A549 (cell line): ENCODE results near the gene LHX5. TPM values are rescaled to one million over a fixed set of nuclear protein-coding genes. Genes with fewer than 3 reads are reported as not detected.
A peak's percentile ranks its signal among the peaks of the same experiment; 100 is the strongest.

Experiments
- ATAC-seq, 2 experiments: fragments of 200-7000 bp in 1 of 2; fragments of >200 bp in 1 of 2; cut with Nextera tagmentation in 1 of 2; cut with Tn5 transposase in 1 of 2; 3 replicates each; pipeline versions ENCODE4 v1.8.0 to v1.9.1; 2018 to 2020; ENCODE audit warnings: mild to moderate bottlenecking in 1 of 2, moderate library complexity in 1 of 2
- CTCF ChIA-PET: fragments of 300-600 bp; sonication (Branson Sonifier 250); formaldehyde crosslinking; extraction: SDS; loops from one replicate; lab custom pipeline; 2021; ENCODE audit warnings: antibody characterized with exemption, inconsistent platforms; lab: Yijun Ruan, JAX
- POLR2A ChIA-PET: fragments of 350-600 bp; formaldehyde crosslinking; extraction: SDS; loops from one replicate; lab custom pipeline; 2021; ENCODE audit warnings: antibody characterized with exemption, inconsistent platforms; lab: Yijun Ruan, JAX
- DNase-seq, 2 experiments: peaks; one replicate each; pipeline versions ENCODE4 v3.0.0 to v3.0.0-alpha.2; 2011 to 2016; ENCODE audit warnings: low read depth in 1 of 2, low spot score in 1 of 2
- FAIRE-seq: peaks from 2 replicates; lab custom pipeline; 2011; peaks lifted over from hg19 to GRCh38; lab: Jason Lieb, UNC
- H3K27ac ChIP-seq, 2 experiments: fragments of >200 bp; sonication (Bioruptor Twin); formaldehyde crosslinking; 3 replicates each; pipeline ENCODE4 v1.5.1; 2016 to 2017
- H3K4me1 ChIP-seq: fragments of >200 bp; sonication (Bioruptor Twin); formaldehyde crosslinking; 3 replicates; pipeline ENCODE4 v1.6.1; 2016
- H3K4me2 ChIP-seq: fragments of >200 bp; sonication (Bioruptor Twin); formaldehyde crosslinking; 3 replicates; pipeline ENCODE4 v1.6.1; 2016
- H3K4me3 ChIP-seq: fragments of >200 bp; sonication (Bioruptor Twin); formaldehyde crosslinking; 3 replicates; pipeline ENCODE4 v1.5.1; 2016
- H3K9me3 ChIP-seq: fragments of >200 bp; sonication (Bioruptor Twin); formaldehyde crosslinking; 3 replicates; pipeline ENCODE4 v1.6.1; 2016
- CHD2 ChIP-seq: fragments of 150-350 bp; IDR thresholded peaks from 2 replicates; pipeline ENCODE4 v1.6.1; 2014; ENCODE audit warnings: low read length; ENCODE audit not compliant: partially characterized antibody
- CHD4 ChIP-seq: fragments of 200-600 bp; sonication (generic); IDR thresholded peaks from 2 replicates; pipeline ENCODE4 v1.6.1; 2016; ENCODE audit warnings: antibody characterized with exemption, mild to moderate bottlenecking, borderline replicate concordance
- FOSL2 ChIP-seq, 2 experiments: fragments of 450-650 bp in 1 of 2; fragments of >200 bp in 1 of 2; sonication (Bioruptor Twin) in 1 of 2; formaldehyde crosslinking; IDR thresholded peaks; 2 replicates each; pipeline versions ENCODE4 v1.5.0 to v1.6.1; 2016 to 2020; ENCODE audit warnings: mild to moderate bottlenecking in 1 of 2, moderate library complexity in 1 of 2
- HES2 ChIP-seq: fragments of >200 bp; sonication (Bioruptor Twin); formaldehyde crosslinking; IDR thresholded peaks from 2 replicates; pipeline ENCODE4 v1.6.1; 2016
- HMGXB4 ChIP-seq: fragments of 250-450 bp; sonication (Bioruptor Pico); IDR thresholded peaks from 2 replicates; pipeline ENCODE4 v1.5.0; 2021; ENCODE audit warnings: mild to moderate bottlenecking, moderate library complexity, borderline replicate concordance
- HOXB5 ChIP-seq: fragments of 250-450 bp; sonication (Bioruptor Pico); IDR thresholded peaks from 2 replicates; pipeline ENCODE4 v1.5.0; 2020; ENCODE audit warnings: mild to moderate bottlenecking, moderate library complexity
- JUN ChIP-seq, 2 experiments: fragments of >200 bp; sonication (Bioruptor Twin); formaldehyde crosslinking; IDR thresholded peaks; 2 replicates in 1 of 2; 3 replicates in 1 of 2; pipeline ENCODE4 v1.6.1; 2016 to 2017
- KDM1A ChIP-seq: fragments of 200-600 bp; sonication (generic); IDR thresholded peaks from 2 replicates; pipeline ENCODE4 v1.6.1; 2016; ENCODE audit warnings: low read depth, mild to moderate bottlenecking
- NR3C1 ChIP-seq: fragments of >200 bp; sonication (Bioruptor Twin); formaldehyde crosslinking; IDR thresholded peaks from 3 replicates; pipeline ENCODE4 v1.6.1; 2017
- RAD21 ChIP-seq, 2 experiments: fragments of >200 bp in 1 of 2; sonication (Bioruptor Twin) in 1 of 2; formaldehyde crosslinking in 1 of 2; IDR thresholded peaks in 1 of 2; conservative IDR thresholded peaks in 1 of 2; 2 replicates in 1 of 2; 3 replicates in 1 of 2; pipeline ENCODE4 v1.6.1; 2012 to 2018; ENCODE audit warnings: inconsistent platforms in 1 of 2
- REST ChIP-seq: fragments of 200-600 bp; sonication (generic); IDR thresholded peaks from 2 replicates; pipeline ENCODE4 v1.6.1; 2016; ENCODE audit warnings: antibody characterized with exemption, mild to moderate bottlenecking, moderate library complexity
- RFX5 ChIP-seq: fragments of 450-650 bp; IDR thresholded peaks from 2 replicates; pipeline ENCODE4 v1.7.1; 2014; ENCODE audit warnings: antibody characterized with exemption, mild to moderate bottlenecking, moderate library complexity
- ZSCAN20 ChIP-seq: fragments of 250-450 bp; sonication (Bioruptor Pico); IDR thresholded peaks from 2 replicates; pipeline ENCODE4 v1.8.0; 2022; ENCODE audit warnings: mild to moderate bottlenecking, moderate library complexity
- WGBS: methylation state at CpG from one replicate; pipeline ENCODE4 v1.1.6; 2017; ENCODE audit errors: missing lambda C conversion rate; 5-methylcytosine and 5-hydroxymethylcytosine counted together
- polyA plus RNA-seq, 4 experiments: library from polyadenylated mRNA; depleted of rRNA in 3 of 4; stranded (reverse); fragments of >200 nt; fragmentation: RNase III in 1 of 4; extraction: RNeasy Plus Mini Kit Qiagen cat#74134 plus additional on column Dnase treatment in 1 of 4; gene quantifications; 2 replicates in 3 of 4; 3 replicates in 1 of 4; pipeline ENCODE4 v1.2.3, GENCODE V29; 2011 to 2017
- TF ChIP-seq, protein P1 (sequence below): fragments of 450-650 bp; IDR thresholded peaks from 2 replicates; pipeline ENCODE4 v1.6.1; 2014; ENCODE audit warnings: antibody characterized with exemption

Gene LHX5
- polyA plus RNA-seq, 2 of the 4 experiments (the other 2 are of a cell fraction), result not detected

GRCh38 chr12:113438523-113439300, 33.0 kb downstream of the LHX5 start:
- no peak for TF ChIP-seq RFX5
- no peak for TF ChIP-seq JUN (IDR thresholded peaks at IDR 0.05)
- TF ChIP-seq RAD21 (conservative IDR thresholded peaks at IDR 0.05 in 1 of 2, IDR thresholded peaks at IDR 0.05 in 1 of 2), result no peak
- TF ChIP-seq HMGXB4, result no peak
- no peak for TF ChIP-seq HOXB5 (CRISPR knock-in tag)
- no peak for TF ChIP-seq REST
- TF ChIP-seq, all 56 proteins: peak for 0
- CTCF ChIA-PET, result interaction anchor here (0.9 to 1.1 kb wide), 2 partner anchors 10 to 14 kb away, joined by 3 to 5 read pairs; no protein-coding TSS in a partner anchor
- Histone ChIP-seq H3K4me2 (no peak overlapping the region), H3K4me3 (no peak overlapping the region), H3K4me1 (no peaks in the 10 kb centered on the region), H3K27ac (no peak overlapping the region), H3K9me3 (no peaks in the 10 kb centered on the region)
- WGBS, result 39% methylated on average over 4 of the region's 4 CpGs
- POLR2A ChIA-PET, result no interaction called here
- DNase-seq (no peak), ATAC-seq (no peak), FAIRE-seq (peak; percentile 77)

DNA sequence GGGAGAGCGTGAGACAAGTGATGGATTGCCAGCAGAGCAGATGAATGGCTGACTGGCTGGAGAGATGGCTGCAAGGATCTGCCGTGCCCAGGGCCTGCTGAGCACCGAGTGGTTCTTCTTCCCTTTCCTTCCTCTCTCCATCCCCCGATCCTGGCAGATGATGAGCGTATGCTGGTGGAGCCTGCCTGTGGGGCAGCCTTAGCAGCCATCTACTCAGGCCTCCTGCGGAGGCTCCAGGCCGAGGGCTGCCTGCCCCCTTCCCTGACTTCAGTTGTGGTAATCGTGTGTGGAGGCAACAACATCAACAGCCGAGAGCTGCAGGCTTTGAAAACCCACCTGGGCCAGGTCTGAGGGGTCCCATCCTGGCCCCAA, 34.0 kb downstream of the LHX5 start:
- TF ChIP-seq REST (no peak), HES2 (no peak), RFX5 (no peak), NR3C1 (no peak), CHD2 (no peak), CHD4 (no peak), ZSCAN20 (no peak), FOSL2 (IDR thresholded peaks at IDR 0.05) (no peak), FOSL2 (CRISPR knock-in tag; IDR thresholded peaks at IDR 0.05) (no peak), KDM1A (no peak)
- TF ChIP-seq, protein P1, sequence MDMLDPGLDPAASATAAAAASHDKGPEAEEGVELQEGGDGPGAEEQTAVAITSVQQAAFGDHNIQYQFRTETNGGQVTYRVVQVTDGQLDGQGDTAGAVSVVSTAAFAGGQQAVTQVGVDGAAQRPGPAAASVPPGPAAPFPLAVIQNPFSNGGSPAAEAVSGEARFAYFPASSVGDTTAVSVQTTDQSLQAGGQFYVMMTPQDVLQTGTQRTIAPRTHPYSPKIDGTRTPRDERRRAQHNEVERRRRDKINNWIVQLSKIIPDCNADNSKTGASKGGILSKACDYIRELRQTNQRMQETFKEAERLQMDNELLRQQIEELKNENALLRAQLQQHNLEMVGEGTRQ, result no peak
- Histone ChIP-seq H3K9me3 (no peaks in the 10 kb centered on the region), H3K4me1 (no peaks in the 10 kb centered on the region), H3K4me3 (no peak overlapping the region), H3K27ac (no peak overlapping the region), H3K4me2 (no peak overlapping the region)
- ChIA-PET POLR2A (no interaction called here), CTCF (interaction anchor here (0.6 to 1.1 kb wide), 3 partner anchors 9 to 85 kb away, joined by 3 to 5 read pairs (median 3); no protein-coding TSS in a partner anchor)
- DNase-seq, result no peak
- no peak for ATAC-seq
- no peak for FAIRE-seq
- 53% methylated on average over 6 of the region's 9 CpGs for WGBS
